HepG2 (cell line): ENCODE data around the gene TBC1D14. TPM values are rescaled to one million over a fixed set of nuclear protein-coding genes. Genes with fewer than 3 reads are reported as not detected.

Source experiments
- ATAC-seq: fragments of 200-7000 bp; cut with Tn5 transposase; 3 replicates; pipeline ENCODE4 v1.9.1; 2020; ENCODE audit warnings: mild to moderate bottlenecking, moderate library complexity
- BruUV-seq: library from RNA; stranded (reverse); fragments of 400-500 nt; replicated peaks from 2 replicates; lab custom pipeline; 2021; lab: Mats Ljungman, UMichigan
- CTCF ChIA-PET: fragments of 300-600 bp; formaldehyde crosslinking; extraction: SDS; loops from one replicate; lab custom pipeline; 2021; ENCODE audit warnings: low total read pairs, inconsistent platforms, low intra/inter-chr PET ratio; lab: Yijun Ruan, JAX
- POLR2A ChIA-PET: fragments of 350-600 bp; sonication (Branson Sonifier 250); formaldehyde crosslinking; loops from one replicate; lab custom pipeline; 2020; ENCODE audit warnings: antibody characterized with exemption, inconsistent platforms; lab: Yijun Ruan, JAX
- DNase-seq: peaks from one replicate; pipeline ENCODE4 v3.0.0-alpha.2; 2015; ENCODE audit warnings: low spot score
- FAIRE-seq: peaks from 3 replicates; lab custom pipeline; 2011; peaks lifted over from hg19 to GRCh38; lab: Jason Lieb, UNC
- H2AFZ ChIP-seq: one replicate; pipeline ENCODE4 v1.6.1; 2011; ENCODE audit warnings: low read length, inconsistent platforms
- H3K27ac ChIP-seq: fragments of 300-600 bp; 3 replicates; pipeline ENCODE4 v1.8.0; 2011; ENCODE audit warnings: mixed run types, mild to moderate bottlenecking, mixed read lengths, low read length, inconsistent platforms; ENCODE audit not compliant: insufficient read depth; ENCODE audit errors: extremely low read length
- H3K27me3 ChIP-seq, 2 experiments: fragments of 200-600 bp in 1 of 2; 2 replicates in 1 of 2; 3 replicates in 1 of 2; pipeline versions ENCODE4 v1.6.0 to v1.8.0; 2011; ENCODE audit warnings: low read length in 2 of 2, mild to moderate bottlenecking in 2 of 2, moderate library complexity in 2 of 2, inconsistent platforms in 1 of 2; ENCODE audit not compliant: insufficient read depth in 2 of 2, control insufficient read depth in 1 of 2
- H3K36me3 ChIP-seq, 2 experiments: fragments of 200-600 bp in 1 of 2; replicated peaks in 1 of 2; 2 replicates in 1 of 2; 3 replicates in 1 of 2; pipeline versions ENCODE4 v1.5.1 to v1.8.0; 2011; ENCODE audit warnings: low read length in 2 of 2, inconsistent platforms in 1 of 2; ENCODE audit not compliant: insufficient read depth in 2 of 2, control insufficient read depth in 1 of 2
- H3K4me1 ChIP-seq: 2 replicates; pipeline ENCODE4 v1.5.1; 2012; ENCODE audit warnings: low read length, inconsistent platforms; ENCODE audit not compliant: insufficient read depth
- H3K4me2 ChIP-seq: 2 replicates; pipeline ENCODE4 v1.6.0; 2011; ENCODE audit warnings: low read depth, low read length, inconsistent platforms
- H3K4me3 ChIP-seq, 3 experiments: fragments of 200-600 bp in 1 of 3; sonication (generic), shearing (Covaris generic) in 1 of 3; replicated peaks in 1 of 3; 2 replicates each; pipeline ENCODE4 v1.5.1; 2011 to 2016; ENCODE audit warnings: low read length in 3 of 3, inconsistent platforms in 2 of 3, low read depth in 2 of 3, mild to moderate bottlenecking in 2 of 3, control low read depth in 1 of 3, mixed read lengths in 1 of 3; ENCODE audit not compliant: insufficient read depth in 1 of 3
- H3K79me2 ChIP-seq: one replicate; pipeline ENCODE4 v1.6.1; 2011; ENCODE audit warnings: low read length, inconsistent platforms; ENCODE audit not compliant: insufficient read depth
- H3K9ac ChIP-seq: 2 replicates; pipeline ENCODE4 v1.6.0; 2011; ENCODE audit warnings: mild to moderate bottlenecking, low read depth, low read length, inconsistent platforms; ENCODE audit not compliant: insufficient read depth
- H3K9me3 ChIP-seq: 2 replicates; pipeline ENCODE4 v1.5.1; 2012; ENCODE audit warnings: mild to moderate bottlenecking, low read length
- H4K20me1 ChIP-seq: 2 replicates; pipeline ENCODE4 v1.6.0; 2011; ENCODE audit warnings: inconsistent platforms, mild to moderate bottlenecking, low read length, moderate library complexity; ENCODE audit not compliant: insufficient read depth
- ELF1 ChIP-seq: sonication (generic); formaldehyde crosslinking; IDR thresholded peaks from 2 replicates; pipeline ENCODE4 v1.4.0; 2020; ENCODE audit warnings: missing genetic modification reagents
- HNF1A ChIP-seq, 2 experiments: sonication (generic) in 1 of 2; formaldehyde crosslinking in 1 of 2; IDR thresholded peaks; 2 replicates each; pipeline versions ENCODE4 v1.4.0 to v1.6.1; 2016 to 2020; ENCODE audit warnings: borderline replicate concordance in 1 of 2, low read depth in 1 of 2, mild to moderate bottlenecking in 1 of 2, missing genetic modification reagents in 1 of 2
- RNF2 ChIP-seq: fragments of 450-650 bp; conservative IDR thresholded peaks from 2 replicates; pipeline ENCODE4 v1.6.1; 2016; ENCODE audit warnings: low read depth
- RXRA ChIP-seq: sonication (generic); formaldehyde crosslinking; IDR thresholded peaks from 2 replicates; pipeline ENCODE4 v1.5.1; 2020; ENCODE audit warnings: missing genetic modification reagents
- TGIF2 ChIP-seq: IDR thresholded peaks from 2 replicates; pipeline ENCODE4 v1.6.1; 2016; ENCODE audit warnings: control low read depth, missing compliant biosample characterization
- ZNF33B ChIP-seq: sonication (generic); formaldehyde crosslinking; IDR thresholded peaks from 2 replicates; pipeline ENCODE4 v1.5.1; 2020; ENCODE audit warnings: mild to moderate bottlenecking, missing genetic modification reagents
- ZNF468 ChIP-seq: sonication (generic); formaldehyde crosslinking; IDR thresholded peaks from 2 replicates; pipeline ENCODE4 v1.8.0; 2022; ENCODE audit warnings: mild to moderate bottlenecking, moderate library complexity, missing genetic modification reagents
- ZSCAN30 ChIP-seq: sonication (generic); formaldehyde crosslinking; IDR thresholded peaks from 2 replicates; pipeline ENCODE4 v1.5.0; 2020; ENCODE audit warnings: mild to moderate bottlenecking, missing genetic modification reagents
- WGBS: methylation state at CpG from one replicate; pipeline ENCODE4 v1.1.6; 2017; ENCODE audit warnings: low lambda C conversion rate; 5-methylcytosine and 5-hydroxymethylcytosine counted together
- in situ Hi-C: cut with HindIII; loops from 2 replicates; pipeline ENCODE4 v1.10.0; 2017; ENCODE audit warnings: low pct_unique_long_range_greater_than_20kb; ENCODE audit not compliant: extremely low pct_ligation_motif_present
- intact Hi-C: fragments of 100-400 bp; cut with micrococcal nuclease; formaldehyde crosslinking; loops from one replicate; pipeline ENCODE4 v1.10.0; 2022; ENCODE audit not compliant: unreplicated experiment
- polyA plus RNA-seq, 8 experiments: library from polyadenylated mRNA; depleted of rRNA in 3 of 8; stranded (reverse) in 7 of 8; unstranded in 1 of 8; fragments of >200 nt; fragmentation: Illumina TruSeq in 4 of 8; extraction: Trizol in 4 of 8; gene quantifications; 2 replicates each; pipeline versions ENCODE4 v1.2.1 to v1.2.3, GENCODE V29; 2011 to 2016; ENCODE audit warnings: low read depth in 4 of 8, missing spikeins in 1 of 8, mixed read lengths in 1 of 8; ENCODE audit not compliant: insufficient read depth in 1 of 8
- total RNA-seq, 5 experiments: library from RNA; depleted of rRNA; stranded (reverse); fragments of >200 nt; fragmentation: Illumina TruSeq; extraction: Trizol; gene quantifications; 2 replicates each; pipeline ENCODE4 v1.2.3, GENCODE V29; 2016; ENCODE audit warnings: low read depth in 1 of 5

Gene TBC1D14
- total and polyA plus RNA-seq, 2 of the 13 experiments (the other 11 are each of a cell fraction or from before 2014, with no cell fraction given) = 29.5 to 46.5 TPM

GRCh38 chr4:6944301-6945051 lies 34.9 kb downstream of the TBC1D14 start:
- WGBS = 90% methylated on average over 15 of the region's 20 CpGs
- ATAC-seq = no peak
- no peak overlapping the region for H3K4me3 ChIP-seq
- no peaks in the 10 kb centered on the region for H3K9me3 ChIP-seq
- peaks cover 78% of the 10 kb centered on the region for H3K79me2 ChIP-seq
- H3K27me3 ChIP-seq = no peaks in the 10 kb centered on the region
- no peak overlapping the region for H3K9ac ChIP-seq
- H3K27ac ChIP-seq = no peak overlapping the region
- no peak for FAIRE-seq
- in situ Hi-C loops (no loop called here), intact Hi-C loops (loop anchor here (5.0 kb wide), 1 partner anchor 32 kb away; no protein-coding TSS in a partner anchor)
- CTCF ChIA-PET = no interaction called here
- peaks cover 55% of the 10 kb centered on the region for H3K4me1 ChIP-seq
- no peak overlapping the region for H3K4me2 ChIP-seq
- POLR2A ChIA-PET = no interaction called here
- H2AFZ ChIP-seq = no peak overlapping the region
- DNase-seq = no peak
- BruUV-seq = no TSS peak
- H4K20me1 ChIP-seq = no peaks in the 10 kb centered on the region
- TF ChIP-seq RXRA (CRISPR knock-in tag) (no peak), RNF2 (no peak), ZNF33B (CRISPR knock-in tag) (no peak), ELF1 (CRISPR knock-in tag) (no peak), ZSCAN30 (no peak), ZNF468 (no peak), TGIF2 (CRISPR knock-in tag) (no peak), HNF1A (IDR thresholded peaks at IDR 0.05; ENCODE audit: low read depth) (no peak), HNF1A (CRISPR knock-in tag; IDR thresholded peaks at IDR 0.05; ENCODE audit: borderline replicate concordance) (no peak)
- TF ChIP-seq, all 625 proteins: peak for 0
- peaks cover 4 to 16% of the 10 kb centered on the region in 2 experiments; a peak in 3 of 5 replicates for H3K36me3 ChIP-seq
